ENCODE measurements around the gene NF1. TPM values are rescaled to one million over a fixed set of nuclear protein-coding genes. Genes with fewer than 3 reads are reported as not detected.
"Not testable (repeated sequence)": the region's sequence is repeated elsewhere in the genome, so short reads cannot be mapped to it uniquely, and the experiment has no call there.

NF1 gene, protein sequence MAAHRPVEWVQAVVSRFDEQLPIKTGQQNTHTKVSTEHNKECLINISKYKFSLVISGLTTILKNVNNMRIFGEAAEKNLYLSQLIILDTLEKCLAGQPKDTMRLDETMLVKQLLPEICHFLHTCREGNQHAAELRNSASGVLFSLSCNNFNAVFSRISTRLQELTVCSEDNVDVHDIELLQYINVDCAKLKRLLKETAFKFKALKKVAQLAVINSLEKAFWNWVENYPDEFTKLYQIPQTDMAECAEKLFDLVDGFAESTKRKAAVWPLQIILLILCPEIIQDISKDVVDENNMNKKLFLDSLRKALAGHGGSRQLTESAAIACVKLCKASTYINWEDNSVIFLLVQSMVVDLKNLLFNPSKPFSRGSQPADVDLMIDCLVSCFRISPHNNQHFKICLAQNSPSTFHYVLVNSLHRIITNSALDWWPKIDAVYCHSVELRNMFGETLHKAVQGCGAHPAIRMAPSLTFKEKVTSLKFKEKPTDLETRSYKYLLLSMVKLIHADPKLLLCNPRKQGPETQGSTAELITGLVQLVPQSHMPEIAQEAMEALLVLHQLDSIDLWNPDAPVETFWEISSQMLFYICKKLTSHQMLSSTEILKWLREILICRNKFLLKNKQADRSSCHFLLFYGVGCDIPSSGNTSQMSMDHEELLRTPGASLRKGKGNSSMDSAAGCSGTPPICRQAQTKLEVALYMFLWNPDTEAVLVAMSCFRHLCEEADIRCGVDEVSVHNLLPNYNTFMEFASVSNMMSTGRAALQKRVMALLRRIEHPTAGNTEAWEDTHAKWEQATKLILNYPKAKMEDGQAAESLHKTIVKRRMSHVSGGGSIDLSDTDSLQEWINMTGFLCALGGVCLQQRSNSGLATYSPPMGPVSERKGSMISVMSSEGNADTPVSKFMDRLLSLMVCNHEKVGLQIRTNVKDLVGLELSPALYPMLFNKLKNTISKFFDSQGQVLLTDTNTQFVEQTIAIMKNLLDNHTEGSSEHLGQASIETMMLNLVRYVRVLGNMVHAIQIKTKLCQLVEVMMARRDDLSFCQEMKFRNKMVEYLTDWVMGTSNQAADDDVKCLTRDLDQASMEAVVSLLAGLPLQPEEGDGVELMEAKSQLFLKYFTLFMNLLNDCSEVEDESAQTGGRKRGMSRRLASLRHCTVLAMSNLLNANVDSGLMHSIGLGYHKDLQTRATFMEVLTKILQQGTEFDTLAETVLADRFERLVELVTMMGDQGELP (N-terminal part only)
- total RNA-seq: 82.5 and 90.7 TPM in 2 replicates
- long read RNA-seq, partial matches to known transcripts: 13 of 31 reads
- long read RNA-seq, other reads (novel, unspliced or antisense): 18 of 31 reads

DNA sequence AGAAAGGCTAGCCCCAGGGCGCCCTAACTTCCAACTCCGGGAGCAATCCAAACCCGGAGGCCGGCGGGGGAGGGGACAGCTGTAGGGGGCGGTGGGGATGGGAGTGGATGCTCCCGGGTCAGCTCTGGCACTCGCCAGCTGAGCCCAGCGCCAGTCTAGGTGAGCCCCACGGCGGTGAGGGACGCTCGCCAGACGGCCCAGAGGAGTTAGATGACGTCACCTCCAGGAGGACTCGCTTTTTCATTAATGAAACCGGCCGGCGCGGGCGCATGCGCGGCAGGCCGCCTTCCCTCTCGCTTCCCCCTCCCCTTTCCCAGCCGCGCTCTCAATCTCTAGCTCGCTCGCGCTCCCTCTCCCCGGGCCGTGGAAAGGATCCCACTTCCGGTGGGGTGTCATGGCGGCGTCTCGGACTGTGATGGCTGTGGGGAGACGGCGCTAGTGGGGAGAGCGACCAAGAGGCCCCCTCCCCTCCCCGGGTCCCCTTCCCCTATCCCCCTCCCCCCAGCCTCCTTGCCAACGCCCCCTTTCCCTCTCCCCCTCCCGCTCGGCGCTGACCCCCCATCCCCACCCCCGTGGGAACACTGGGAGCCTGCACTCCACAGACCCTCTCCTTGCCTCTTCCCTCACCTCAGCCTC lies at the start of gene NF1:
TSS of gene NF1 (plus strand) at position 378 of the 636 bp plus-strand sequence. CDS start 333 bp downstream, outside the sequence.
- DNase-seq (ENCODE audit: low spot score, unreplicated experiment): peak; percentile 94
- Mint-ChIP-seq H3K36me3 (ENCODE audit: insufficient read depth) (no peaks in the 10 kb centered on the region), H3K9me3 (ENCODE audit: low read depth) (no peaks in the 10 kb centered on the region), H3K27ac (peak within 1 kb of the TSS; percentile 95), H3K4me3 (ENCODE audit: low read depth) (peak within 1 kb of the TSS; percentile 92), H3K27me3 (no peaks in the 10 kb centered on the region), H3K4me1 (ENCODE audit: low read depth) (peaks cover 11% of the 10 kb centered on the region)
- TF ChIP-seq, protein P1, sequence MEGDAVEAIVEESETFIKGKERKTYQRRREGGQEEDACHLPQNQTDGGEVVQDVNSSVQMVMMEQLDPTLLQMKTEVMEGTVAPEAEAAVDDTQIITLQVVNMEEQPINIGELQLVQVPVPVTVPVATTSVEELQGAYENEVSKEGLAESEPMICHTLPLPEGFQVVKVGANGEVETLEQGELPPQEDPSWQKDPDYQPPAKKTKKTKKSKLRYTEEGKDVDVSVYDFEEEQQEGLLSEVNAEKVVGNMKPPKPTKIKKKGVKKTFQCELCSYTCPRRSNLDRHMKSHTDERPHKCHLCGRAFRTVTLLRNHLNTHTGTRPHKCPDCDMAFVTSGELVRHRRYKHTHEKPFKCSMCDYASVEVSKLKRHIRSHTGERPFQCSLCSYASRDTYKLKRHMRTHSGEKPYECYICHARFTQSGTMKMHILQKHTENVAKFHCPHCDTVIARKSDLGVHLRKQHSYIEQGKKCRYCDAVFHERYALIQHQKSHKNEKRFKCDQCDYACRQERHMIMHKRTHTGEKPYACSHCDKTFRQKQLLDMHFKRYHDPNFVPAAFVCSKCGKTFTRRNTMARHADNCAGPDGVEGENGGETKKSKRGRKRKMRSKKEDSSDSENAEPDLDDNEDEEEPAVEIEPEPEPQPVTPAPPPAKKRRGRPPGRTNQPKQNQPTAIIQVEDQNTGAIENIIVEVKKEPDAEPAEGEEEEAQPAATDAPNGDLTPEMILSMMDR (IDR thresholded peaks at IDR 0.05; ENCODE audit: unreplicated experiment): no peak

DNA sequence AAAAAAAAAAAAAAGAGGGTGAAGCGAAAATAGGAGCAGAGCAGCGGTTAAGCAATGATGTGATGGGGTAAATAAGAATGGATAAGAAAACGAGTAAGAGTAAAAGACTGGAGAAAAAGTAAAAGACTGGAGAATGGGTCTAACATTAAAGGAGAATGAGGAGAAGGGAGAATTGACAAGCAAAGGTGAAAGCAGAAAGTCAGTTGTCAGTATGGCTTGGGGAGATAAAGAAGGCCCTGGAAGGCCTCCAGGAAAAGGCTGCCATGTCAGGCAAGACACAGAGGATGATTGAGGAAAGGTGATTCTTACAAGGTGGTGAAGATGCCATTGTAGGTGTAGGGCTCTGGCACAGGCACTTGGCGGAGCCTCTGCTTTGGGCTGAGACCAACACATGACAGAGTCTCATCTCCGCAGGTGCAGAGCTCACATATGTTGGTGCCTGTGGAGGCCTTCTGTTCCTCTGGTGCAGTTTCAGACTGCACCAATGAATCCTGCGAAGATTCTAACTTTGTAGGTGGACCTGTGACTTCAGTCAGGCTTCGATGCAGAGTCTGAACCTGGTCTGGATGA lies 47.8 kb upstream of the NF1 start:
- DNase-seq (ENCODE audit: low spot score, unreplicated experiment); H3K27ac Mint-ChIP-seq; H3K27me3 Mint-ChIP-seq; H3K4me3 Mint-ChIP-seq (ENCODE audit: low read depth); H3K36me3 Mint-ChIP-seq (ENCODE audit: insufficient read depth); H3K4me1 Mint-ChIP-seq (ENCODE audit: low read depth); H3K9me3 Mint-ChIP-seq (ENCODE audit: low read depth): not testable (repeated sequence)

DNA sequence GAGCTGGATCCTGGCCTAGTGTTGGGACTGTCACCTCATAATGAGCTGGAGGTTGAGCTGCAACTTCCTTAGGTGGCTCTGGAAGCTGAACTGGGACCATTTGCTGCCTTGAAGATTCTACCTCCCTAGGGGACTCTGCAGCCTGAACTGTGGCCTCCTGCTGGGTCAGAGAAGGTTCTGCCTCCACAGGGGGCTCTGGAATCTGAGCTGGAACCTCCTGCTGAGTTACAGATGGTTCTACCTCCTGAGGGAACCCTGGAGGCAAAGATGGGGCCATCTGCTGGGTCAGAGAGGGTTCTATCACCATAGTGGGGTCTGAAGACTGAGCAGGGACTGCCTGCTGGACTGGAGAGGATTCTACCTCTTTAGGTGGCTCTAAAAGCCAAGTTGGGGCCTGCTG lies 46.6 kb upstream of the NF1 start:
- Mint-ChIP-seq H3K4me1 (ENCODE audit: low read depth) (peaks cover 2% of the 10 kb centered on the region), H3K36me3 (ENCODE audit: insufficient read depth) (no peaks in the 10 kb centered on the region), H3K27me3 (peaks cover 9% of the 10 kb centered on the region), H3K4me3 (ENCODE audit: low read depth) (no peak overlapping the region), H3K9me3 (ENCODE audit: low read depth) (no peaks in the 10 kb centered on the region), H3K27ac (no peak overlapping the region)
- DNase-seq (ENCODE audit: low spot score, unreplicated experiment): no peak
- TF ChIP-seq, protein P1 (IDR thresholded peaks at IDR 0.05; ENCODE audit: unreplicated experiment): no peak

DNA sequence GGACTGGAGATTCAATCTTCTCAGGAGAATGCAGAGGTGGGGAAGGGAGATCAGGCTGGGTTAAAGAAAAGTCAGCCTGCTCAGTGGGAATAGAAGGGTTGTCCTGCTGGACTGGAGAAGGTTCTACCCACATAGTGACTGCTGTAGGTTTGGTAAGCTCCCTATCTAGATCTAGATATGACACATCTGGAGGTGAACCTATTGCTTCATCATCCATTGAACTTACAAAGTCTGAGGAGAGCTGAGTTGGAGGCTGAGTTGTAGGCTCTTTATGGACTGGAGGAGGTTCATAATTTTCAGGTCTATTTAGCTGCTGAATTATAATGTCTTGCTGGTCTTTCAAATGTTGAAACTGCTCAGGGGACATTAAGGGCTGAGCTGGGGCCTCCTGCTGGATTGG lies 46.0 kb upstream of the NF1 start:
- TF ChIP-seq, protein P1 (IDR thresholded peaks at IDR 0.05; ENCODE audit: unreplicated experiment): no peak
- Mint-ChIP-seq H3K36me3 (ENCODE audit: insufficient read depth) (no peaks in the 10 kb centered on the region), H3K4me1 (ENCODE audit: low read depth) (peaks cover 2% of the 10 kb centered on the region), H3K4me3 (ENCODE audit: low read depth) (no peak overlapping the region), H3K27me3 (peaks cover 7% of the 10 kb centered on the region), H3K27ac (no peak overlapping the region), H3K9me3 (ENCODE audit: low read depth) (no peaks in the 10 kb centered on the region)
- DNase-seq (ENCODE audit: low spot score, unreplicated experiment): no peak

DNA sequence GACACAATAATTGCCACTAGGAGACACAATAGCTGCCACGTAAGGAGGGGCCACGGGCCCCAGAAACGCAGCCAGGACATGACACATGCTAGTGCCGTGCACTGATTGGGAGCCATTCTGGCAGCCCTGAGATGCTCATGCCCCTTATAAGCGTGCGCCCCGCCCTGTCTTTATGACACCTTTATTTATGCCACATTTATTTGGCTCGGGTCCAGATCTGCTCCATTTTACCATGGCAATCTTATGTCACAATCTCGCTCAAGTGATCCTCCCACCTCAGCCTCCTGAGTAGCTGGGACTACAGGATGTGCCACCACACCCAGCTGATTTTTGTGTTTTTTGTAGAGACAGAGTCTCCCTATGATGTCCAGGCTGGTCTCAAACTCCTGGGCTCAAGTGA lies 43.8 kb upstream of the NF1 start:
- peaks cover 2% of the 10 kb centered on the region for H3K4me1 Mint-ChIP-seq (ENCODE audit: low read depth)
- H3K27ac Mint-ChIP-seq: no peak overlapping the region
- no peak overlapping the region for H3K4me3 Mint-ChIP-seq (ENCODE audit: low read depth)
- no peaks in the 10 kb centered on the region for H3K36me3 Mint-ChIP-seq (ENCODE audit: insufficient read depth)
- TF ChIP-seq, protein P1 (IDR thresholded peaks at IDR 0.05; ENCODE audit: unreplicated experiment): no peak
- no peak for DNase-seq (ENCODE audit: low spot score, unreplicated experiment)
- peaks cover 7% of the 10 kb centered on the region for H3K27me3 Mint-ChIP-seq
- H3K9me3 Mint-ChIP-seq (ENCODE audit: low read depth): no peaks in the 10 kb centered on the region

All from progenitor cell of endocrine pancreas (in vitro differentiated cells).